NCI-H82 treated with DMSO at 0.1 percent for 48 hours (cell line): ENCODE measurements around the gene PLEKHN1.

ENCODE experiments used
- DNase-seq: peaks from one replicate; lab custom pipeline; 2025; ENCODE audit not compliant: unreplicated experiment; lab: John Stamatoyannopoulos, UW

Gene PLEKHN1

DNA sequence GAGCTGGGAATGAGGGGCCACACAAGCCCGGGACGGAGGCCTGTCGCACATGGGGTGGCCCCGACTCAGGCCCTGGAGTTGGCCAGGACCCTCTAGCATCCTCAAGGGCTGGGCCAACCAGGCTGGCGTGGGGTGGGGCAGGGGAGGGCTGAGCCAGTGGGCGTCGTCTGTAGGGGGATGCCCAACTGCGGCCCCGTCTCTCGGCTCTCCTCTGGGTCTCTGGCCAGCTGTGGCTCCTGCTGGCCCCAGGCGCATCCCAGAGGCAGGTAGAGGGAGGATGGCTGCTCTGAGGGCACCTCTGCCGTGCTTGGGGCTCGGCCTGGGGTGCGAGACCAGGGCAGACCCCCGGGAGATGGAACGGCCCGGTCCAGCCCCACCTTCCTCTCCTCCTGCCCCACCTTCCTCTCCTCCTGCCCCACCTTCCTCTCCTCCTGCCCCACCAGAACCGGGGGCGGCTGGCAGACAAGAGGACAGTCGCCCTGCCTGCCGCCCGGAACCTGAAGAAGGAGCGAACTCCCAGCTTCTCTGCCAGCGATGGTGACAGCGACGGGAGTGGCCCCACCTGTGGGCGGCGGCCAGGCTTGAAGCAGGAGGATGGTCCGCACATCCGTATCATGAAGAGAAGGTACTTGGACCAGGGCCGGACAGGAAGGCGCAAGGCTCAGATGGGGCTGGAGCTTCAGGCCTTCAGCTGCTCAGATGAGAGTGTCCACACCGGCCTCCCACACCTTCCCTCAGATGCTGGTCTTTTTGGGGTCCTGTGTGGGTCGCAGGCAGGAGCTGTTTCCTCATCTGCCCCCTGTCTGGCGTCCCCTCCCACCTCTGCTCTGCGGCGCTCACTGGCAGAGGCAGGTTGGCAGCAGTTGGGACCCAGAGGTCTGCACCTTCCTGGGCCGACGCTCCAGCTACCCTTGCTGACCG lies 36.3 kb upstream of the PLEKHN1 start:
- DNase-seq, result no peak

GRCh38 chr1:930633-931138 lies 35.6 kb upstream of the PLEKHN1 start:
- no peak for DNase-seq

DNA sequence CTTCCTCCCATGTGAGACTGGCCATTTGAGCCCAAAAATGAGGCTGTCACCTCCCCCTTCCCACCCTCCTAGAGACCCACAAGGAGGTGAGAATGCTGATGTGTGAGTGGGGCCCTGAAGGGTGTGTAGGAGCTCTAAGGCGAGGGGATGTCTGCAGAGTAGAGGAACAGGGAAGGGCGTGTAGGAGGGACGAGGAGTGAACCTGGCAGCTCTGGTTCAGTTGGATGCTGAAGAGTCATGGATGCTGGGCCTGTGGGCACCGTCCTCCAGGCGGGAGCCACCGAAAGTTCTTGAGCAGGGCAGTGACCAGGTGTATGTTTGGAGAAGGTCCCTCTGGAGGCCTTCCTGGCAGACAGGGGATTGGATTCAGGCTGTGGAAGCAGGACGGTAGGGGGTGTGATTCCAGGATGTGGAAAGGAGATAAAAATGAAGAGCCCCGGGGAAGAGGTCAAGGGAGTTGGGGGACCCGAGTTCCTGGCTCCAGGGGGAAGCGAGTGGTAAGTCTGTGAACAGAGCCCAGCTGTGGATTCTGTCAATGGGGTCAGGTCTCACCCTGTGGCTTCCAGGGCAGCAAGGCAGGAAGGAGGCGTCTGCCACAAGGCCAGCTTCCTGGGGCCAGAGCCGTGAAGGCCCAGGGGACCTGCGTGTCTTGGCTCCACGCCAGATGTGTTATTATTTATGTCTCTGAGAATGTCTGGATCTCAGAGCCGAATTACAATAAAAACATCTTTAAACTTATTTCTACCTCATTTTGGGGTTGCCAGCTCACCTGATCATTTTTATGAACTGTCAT lies 34.7 kb upstream of the PLEKHN1 start:
- DNase-seq, result no peak

DNA sequence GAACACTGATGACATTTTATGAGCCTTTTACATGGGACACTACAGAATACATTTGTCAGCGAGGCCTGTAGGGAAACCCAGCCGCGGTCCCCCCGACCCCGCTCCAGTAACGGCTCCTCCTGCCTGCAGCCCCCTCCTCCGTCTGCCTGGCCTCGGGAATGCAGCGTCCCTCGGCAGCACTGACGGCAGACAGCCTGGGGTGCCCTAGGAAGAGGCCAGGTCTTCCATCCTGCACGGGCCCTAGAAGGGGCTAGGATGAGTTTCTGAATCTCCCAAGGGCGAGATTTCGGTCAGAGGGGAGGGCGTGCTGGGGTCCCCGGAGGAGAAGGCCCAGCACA lies 34.1 kb upstream of the PLEKHN1 start:
- no peak for DNase-seq

DNA sequence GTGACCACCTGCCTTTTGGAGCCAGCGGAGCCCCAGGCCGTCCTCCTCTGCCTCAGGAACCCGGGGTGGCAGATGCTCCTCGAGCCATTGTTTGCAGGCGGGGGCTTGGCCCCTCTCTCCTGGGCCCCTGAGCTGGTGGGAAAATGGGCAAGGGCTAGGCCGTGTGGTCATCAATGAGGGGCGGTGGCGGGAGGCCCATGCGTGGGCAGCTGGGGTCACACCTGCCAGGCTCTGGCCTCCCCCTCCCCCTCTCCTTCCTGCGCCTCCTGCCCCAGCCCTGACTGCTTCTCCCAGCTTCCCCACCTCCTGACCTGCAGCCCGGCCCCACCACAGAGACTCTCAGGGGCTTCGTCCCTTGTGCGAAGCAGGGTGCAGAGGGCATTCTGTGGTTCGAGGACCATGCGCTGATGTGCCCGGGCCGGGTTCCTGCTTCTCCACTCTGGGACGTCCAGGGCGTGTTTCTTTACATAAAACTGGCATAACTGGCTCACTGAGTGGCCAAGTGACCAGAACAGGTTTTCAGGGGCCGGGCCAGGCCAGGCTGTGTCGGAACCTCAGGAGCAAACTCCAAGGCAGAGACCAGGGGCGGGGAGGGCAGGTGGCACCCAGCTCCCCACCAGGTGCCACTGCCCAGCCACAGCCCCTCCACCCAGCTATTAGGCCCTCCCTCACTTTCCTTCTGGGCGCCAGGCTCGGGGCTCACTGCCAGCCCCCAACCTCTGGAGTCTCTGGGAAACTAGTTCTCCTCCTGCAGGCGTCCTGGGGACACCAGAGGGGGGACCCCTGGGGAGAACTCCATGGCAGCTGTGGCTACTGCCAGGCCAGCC lies 33.3 kb upstream of the PLEKHN1 start:
- DNase-seq, result no peak

DNA sequence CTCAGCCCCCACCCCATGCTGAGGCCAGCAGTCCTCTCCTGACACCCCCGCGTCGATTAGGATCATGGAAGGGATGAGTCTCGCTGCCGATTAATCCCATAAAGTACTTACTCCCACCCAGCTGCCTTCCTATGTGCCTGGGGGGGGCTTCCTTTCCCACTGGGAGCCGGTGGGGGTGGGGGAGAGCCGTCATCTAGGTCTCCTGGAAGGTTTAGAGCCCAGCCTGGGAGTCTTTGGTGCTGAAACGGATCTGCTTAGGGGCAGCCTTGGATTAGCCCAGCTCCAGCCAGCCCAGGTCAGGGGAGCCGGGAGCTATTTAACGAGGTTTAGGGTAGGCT lies 32.7 kb upstream of the PLEKHN1 start:
- DNase-seq, result peak; percentile 99

- no peak for DNase-seq
Measured at GRCh38 chr1:934991-935750, 31.1 kb upstream of the PLEKHN1 start.

- DNase-seq, result peak; percentile 94
Measured at GRCh38 chr1:935751-936231, 30.5 kb upstream of the PLEKHN1 start.

DNA sequence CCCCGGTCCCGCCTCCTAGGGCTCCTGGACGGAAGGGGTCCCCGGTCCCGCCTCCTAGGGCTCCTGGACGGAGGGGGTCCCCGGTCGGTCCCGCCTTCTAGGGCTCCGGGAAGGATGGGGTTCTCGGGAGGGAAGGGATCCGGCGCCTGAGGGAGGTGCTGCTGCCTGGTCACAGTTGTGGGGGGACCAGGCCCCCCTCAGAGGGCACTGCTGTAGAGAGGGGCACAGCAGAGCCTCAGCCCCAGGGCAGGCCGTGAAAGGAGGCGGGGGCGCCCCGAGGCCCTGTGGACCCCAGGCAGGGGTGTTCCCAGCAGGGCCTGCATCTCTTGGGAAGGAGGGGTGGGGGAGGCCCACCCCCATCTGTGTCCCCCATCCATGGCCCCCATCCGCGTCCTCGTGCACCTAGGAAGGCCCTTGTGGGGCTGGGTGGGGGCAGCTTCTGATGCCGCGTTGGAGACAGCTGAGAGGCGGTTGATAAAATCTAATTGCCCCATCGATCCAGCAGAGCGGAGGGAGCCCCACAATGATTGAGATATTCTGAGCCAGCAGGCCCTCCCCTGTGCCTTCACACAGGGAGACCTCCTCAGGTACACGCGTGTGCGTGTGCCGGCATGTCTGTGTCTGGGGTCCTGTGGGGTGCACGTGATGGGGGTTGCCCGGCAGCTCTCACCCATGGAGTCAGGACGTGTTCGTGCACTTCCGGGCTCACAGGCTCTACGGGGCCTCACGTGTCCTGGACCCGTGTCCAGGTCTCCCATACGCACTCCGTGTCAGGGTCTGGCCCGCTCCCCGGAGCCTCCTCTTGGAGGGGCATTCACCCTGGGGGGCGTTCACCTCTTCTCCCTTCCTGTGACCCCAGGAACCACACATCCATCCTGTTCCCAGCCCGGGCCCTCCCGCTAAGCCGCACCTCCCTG lies 29.7 kb upstream of the PLEKHN1 start:
- no peak for DNase-seq

- no peak for DNase-seq
Measured at GRCh38 chr1:937521-937920, 28.8 kb upstream of the PLEKHN1 start.

GRCh38 chr1:938088-938683 lies 28.1 kb upstream of the PLEKHN1 start:
- DNase-seq, result no peak

DNA sequence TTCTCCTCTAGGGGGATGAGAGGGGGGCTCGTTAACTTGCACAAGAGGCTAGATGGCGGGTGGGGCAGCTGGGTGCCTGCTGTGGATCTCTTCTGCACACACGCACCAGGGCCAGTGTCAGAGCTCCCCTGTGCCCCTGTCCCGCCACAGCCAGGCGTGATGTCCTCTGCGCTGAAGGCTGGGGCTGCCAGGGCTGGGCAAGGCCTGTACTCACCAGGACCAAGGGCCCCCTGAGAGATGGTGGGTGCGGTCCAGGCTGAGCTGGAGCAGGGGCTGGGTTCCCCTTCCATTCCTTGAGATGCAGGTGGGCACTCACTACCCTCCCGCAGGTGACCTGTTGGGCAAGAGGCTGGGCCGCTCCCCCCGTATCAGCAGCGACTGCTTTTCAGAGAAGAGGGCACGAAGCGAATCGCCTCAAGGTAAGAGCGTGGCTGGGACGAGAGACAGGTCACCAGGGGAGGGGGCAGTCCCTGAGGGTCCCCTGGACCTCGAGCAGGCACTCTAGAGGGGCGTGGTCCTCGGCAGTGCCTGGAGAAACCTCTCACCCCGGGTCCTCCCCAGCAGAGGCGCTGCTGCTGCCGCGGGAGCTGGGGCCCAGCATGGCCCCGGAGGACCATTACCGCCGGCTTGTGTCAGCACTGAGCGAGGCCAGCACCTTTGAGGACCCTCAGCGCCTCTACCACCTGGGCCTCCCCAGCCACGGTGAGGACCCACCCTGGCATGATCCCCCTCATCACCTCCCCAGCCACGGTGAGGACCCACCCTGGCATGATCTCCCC lies 27.4 kb upstream of the PLEKHN1 start:
- DNase-seq, result no peak

GRCh38 chr1:939511-940106 lies 26.7 kb upstream of the PLEKHN1 start:
- DNase-seq, result no peak

GRCh38 chr1:940107-941014 lies 25.9 kb upstream of the PLEKHN1 start:
- peak; percentile 71 for DNase-seq

DNA sequence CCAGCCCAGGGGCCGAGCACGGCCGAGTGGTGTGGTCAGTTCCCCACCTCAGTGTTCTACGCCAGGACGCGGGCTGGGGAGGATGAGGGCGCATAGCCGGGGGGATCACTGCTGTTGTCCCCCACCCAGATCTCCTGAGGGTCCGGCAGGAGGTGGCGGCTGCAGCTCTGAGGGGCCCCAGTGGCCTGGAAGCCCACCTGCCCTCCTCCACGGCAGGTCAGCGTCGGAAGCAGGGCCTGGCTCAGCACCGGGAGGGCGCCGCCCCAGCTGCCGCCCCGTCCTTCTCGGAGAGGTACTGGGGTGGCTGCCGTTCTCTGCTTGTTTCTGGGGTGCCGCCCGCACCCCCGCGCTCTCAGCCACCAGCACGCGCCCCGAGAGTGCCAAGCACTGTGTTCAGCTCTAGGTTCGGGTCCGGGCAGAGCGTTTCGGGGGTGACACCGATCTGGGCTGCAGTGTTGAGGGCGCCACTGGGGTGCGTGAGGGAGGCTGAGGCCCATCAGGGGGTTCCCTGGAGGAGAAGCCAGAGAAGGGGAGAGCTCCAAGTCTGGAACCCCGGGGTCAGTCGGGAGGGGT lies 25.2 kb upstream of the PLEKHN1 start:
- no peak for DNase-seq

- peak; percentile 90 for DNase-seq
Measured at GRCh38 chr1:941588-942383, 24.5 kb upstream of the PLEKHN1 start.
